Stimulated activated CD4-positive, alpha-beta T cell treated with anti-CD3 and anti-CD28 coated beads, TNF-alpha, amount 100 ng/mL, for 48 hours (primary cell): ENCODE measurements around the gene SERPINF2.
"Not testable (repeated sequence)": the region's sequence is repeated elsewhere in the genome, so short reads cannot be mapped to it uniquely, and the experiment has no call there.

Experiments
- DNase-seq, 3 donors: peaks; one replicate each; pipeline ENCODE4 v3.0.0-alpha.2; 2020; ENCODE audit warnings: low read depth in 3 of 3

The SERPINF2 gene

DNA sequence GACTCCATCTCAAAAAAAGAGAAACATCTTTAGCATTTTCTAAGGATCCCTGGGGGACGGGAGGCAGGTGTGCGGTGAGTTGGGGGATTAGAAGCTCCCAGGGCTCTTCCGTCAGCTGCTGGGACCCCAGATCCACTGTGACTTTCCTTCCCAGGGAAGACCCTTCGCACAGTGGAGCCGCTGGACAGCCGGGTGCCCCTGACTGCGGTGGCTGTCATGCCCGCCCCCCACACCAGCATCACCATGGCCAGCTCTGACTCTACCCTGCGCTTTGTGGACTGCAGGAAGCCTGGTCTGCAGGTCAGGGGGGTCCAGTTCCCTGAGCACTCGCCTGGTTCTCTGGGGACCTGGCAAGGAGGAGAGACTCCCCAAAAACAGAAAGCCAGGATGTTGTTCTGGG lies 7.3 kb upstream of the SERPINF2 start:
- DNase-seq = no peak

DNA sequence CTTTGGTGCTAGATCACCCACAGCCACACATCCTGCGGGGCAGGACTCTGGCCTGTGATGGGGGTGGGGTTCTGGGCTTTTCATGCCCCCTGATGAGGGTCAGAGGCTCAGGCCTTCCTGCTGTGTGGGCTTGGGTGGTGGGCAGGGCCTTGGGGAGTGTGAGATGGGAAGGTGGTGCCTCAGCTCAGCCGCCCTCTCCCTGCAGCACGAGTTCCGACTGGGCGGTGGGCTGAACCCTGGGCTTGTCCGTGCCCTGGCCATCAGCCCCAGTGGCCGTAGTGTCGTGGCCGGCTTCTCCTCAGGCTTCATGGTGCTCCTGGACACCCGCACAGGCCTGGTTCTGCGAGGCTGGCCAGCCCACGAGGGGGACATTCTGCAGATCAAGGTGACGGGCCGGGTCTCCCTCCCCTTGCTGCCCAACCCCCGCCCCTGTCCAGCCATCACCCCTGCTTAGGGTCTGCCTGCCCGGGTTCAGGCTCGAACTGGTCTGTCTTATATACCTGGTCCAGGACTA lies 6.8 kb upstream of the SERPINF2 start:
- no peak for DNase-seq

DNA sequence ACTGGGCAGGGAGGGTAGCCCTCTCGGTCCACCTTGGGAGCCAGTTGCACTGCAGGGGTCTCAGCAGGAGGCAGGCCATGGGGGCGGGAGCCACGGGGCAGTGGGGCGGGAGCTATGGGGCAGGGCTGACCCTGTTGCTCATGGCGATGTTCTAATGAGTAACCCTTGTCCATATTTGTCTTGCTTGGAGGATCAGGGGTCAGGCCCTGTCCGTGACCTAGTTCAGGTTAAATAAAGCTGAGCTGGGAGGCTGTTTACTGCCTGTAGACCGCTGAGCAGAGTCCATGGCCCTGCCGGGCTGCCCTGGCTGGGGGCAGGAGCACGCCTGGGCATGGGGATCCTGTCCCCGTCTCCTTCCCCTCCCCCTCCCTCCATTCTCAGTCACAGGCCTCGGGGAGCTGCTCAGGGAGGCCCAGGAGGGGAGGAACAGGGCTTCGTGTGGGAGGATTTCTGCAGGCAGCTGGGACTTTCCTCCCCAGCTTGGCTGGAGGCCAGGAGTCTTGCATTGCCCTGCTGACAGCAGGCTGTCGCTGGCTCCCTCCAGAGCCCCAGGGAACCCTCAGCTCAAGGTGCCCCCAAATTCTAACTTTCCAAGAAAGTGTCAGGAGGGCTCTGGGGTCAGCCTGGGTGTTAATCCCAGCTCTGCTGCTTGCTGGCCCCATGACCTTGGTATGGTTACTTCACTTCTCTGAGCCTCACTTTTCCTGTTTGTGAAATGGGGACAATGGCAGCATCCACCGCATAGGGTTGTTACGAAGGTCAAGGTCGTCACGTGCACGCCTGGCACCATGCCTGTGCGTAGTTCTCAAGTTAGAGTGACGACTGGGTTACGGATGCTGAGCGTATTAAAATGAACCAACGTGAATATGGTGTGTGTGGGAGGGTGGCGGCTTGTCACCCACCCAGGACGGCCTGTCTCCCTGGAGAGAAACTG lies 6.1 kb upstream of the SERPINF2 start:
- peak in 2 of 3 donors; percentile 38 to 56 for DNase-seq

DNA sequence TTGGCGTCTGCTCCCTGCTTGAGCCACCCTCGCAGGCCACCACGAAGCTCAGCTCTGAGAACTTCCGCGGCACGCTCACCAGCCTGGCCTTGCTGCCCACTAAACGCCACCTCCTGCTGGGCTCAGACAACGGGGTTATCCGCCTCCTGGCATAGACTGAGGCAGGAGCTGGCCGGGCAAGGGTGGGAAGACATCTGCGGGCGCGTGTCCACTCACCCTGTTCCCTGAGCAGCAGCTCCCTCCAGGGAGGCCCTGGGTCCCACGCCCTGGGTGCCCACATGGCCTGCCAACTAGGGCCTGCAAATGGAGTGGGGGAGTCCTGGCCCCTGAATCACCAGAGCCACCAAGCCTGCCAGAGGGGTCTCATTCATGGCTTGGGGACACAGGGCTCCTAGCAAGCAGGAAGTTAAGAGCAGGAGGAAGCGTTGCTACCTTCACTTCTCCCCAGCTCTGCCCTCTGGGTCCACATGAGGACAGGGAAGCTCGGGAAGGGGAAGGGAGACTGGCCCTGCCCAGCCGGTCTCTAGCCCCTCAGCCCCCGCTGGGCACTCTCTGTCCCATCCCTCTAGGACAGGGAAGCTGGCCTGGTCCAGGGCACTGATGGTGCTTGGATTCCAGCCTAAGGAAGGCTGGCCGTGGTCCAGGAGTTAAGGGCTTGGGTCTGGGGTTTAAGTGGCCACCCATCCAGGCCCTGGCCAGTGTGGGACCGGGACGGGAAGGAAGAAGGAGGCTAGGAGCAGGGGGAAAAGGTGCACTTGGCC lies 5.0 kb upstream of the SERPINF2 start:
- DNase-seq = no peak

DNA sequence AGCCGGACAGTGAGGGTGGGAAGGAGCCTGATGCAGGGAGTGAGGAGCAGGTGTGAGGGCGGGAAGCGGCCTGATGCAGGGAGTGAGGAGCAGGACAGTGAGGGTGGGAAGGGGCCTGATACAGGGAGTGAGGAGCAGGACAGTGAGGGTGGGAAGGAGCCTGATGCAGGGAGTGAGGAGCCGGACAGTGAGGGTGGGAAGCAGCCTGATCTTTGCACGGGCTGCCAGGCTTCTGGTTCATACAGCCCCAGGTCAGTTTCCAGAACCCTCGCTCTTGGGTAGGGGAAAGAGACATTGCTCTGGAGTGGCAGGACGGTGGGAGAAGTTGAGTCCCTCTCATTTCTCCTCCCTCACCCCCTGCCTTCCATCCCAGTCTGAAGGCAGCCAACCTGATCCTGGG lies 772 bp upstream of the SERPINF2 start:
- DNase-seq = not testable (repeated sequence)

DNA sequence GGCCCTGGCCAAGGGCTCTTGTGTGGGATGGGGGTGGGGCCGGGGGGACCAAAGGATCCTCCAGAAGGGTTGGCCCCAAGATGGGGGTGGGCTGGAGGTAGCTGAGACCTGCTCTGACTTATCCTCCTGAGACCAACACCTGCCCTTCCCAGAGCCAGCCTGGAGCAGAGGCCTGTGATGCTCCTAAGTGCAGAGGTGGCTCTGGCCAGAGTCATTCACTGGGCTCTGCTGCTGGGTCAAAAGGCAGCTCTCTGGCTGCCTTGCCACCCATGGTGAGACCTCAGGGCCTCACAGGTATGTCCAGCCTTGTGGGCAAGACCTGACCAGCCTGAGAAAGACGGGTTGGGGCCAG lies 393 bp downstream of the SERPINF2 start:
- no peak for DNase-seq

DNA sequence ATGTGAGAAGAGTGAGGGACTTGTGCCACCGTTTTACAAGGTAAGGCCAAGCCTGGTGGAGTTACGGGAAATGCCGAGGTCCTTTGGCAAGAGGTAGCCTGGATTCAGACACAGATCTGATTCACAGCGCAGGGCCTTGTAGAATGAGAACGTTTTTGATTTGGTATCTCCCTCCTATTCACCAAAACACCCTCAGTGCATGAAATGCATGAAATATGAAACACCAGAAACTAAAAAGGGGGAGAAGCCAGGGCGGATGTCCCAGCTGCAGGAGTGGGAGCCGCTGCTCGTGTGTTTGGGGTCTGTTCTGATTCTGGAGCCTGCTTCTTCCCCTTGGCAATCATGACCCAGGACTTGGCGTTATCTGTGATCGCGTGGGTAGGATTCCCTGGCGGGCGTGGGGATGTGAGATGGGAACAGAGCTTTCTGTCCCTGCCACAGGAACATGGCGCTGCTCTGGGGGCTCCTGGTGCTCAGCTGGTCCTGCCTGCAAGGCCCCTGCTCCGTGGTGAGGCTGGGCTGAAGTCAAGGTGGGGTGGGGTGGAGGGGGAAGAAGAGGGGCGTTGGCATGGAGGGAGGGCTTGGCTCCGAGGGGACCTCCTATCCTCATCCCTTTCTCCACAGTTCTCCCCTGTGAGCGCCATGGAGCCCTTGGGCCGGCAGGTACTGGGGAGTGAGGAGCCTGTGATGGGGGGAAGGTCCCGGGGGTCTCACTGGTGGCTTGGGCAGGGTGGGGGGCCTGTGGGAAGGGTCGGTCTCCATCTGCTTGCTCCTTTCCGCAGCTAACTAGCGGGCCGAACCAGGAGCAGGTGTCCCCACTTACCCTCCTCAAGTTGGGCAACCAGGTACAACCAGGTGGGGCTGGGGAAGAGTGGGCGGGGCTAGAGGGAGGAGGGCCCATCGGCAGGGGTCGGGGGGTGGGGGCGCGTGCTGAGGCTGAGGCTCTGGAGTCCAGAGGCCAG lies 2.2 kb downstream of the SERPINF2 start:
- DNase-seq = no peak

DNA sequence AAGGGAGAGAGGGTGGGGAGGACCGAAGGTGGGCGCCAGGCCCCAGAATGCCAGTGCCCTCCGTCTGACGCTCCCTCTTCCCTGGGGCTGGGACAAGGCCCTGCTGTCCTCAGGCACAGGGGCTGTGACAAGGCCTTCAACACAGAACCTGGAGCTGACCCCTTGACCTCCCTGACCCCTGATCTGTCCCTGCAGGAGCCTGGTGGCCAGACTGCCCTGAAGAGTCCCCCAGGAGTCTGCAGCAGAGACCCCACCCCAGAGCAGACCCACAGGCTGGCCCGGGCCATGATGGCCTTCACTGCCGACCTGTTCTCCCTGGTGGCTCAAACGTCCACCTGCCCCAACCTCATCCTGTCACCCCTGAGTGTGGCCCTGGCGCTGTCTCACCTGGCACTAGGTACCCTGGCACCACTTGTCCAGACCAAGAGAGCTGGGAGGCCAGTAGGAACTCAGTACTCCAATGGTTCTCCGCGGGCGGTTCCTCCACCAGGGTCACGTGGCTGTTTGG lies 2.9 kb downstream of the SERPINF2 start:
- no peak for DNase-seq

DNA sequence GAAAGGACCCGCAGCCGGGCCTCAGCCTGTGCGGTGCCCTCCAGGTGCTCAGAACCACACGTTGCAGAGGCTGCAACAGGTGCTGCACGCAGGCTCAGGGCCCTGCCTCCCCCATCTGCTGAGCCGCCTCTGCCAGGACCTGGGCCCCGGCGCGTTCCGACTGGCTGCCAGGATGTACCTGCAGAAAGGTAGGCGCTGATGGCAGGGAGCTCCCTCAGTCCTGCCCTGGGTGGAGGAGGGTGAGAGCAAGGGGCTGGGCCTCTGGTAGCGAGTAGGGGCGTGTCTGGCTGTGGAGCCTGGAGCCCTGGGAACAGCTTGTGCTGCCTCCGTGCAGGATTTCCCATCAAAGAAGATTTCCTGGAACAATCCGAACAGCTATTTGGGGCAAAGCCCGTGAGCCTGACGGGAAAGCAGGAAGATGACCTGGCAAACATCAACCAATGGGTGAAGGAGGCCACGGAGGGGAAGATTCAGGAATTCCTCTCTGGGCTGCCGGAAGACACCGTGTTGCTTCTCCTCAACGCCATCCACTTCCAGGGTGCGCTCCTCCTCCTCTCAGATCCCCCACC lies 4.4 kb downstream of the SERPINF2 start:
- DNase-seq = no peak

DNA sequence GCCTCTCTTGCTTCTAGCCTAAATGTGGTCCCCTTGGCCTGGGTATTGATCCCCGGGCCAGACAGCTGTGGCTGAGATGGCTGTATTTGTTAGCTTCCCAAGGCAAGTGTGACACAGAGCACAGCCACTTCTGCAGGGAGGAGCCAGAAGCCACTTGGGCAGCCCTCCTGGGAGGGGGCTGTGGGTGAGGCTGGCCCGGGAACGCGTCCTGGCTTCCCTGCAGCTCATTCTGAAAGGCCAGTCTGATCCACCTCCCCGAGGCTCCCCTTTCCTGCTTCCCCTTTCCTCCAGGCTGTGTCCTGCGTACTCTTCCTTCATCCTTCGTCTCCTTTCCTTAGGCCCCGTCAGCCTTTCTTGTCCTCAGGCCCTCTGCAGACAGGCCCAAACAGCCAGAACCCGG lies 8.0 kb downstream of the SERPINF2 start:
- DNase-seq = no peak

DNA sequence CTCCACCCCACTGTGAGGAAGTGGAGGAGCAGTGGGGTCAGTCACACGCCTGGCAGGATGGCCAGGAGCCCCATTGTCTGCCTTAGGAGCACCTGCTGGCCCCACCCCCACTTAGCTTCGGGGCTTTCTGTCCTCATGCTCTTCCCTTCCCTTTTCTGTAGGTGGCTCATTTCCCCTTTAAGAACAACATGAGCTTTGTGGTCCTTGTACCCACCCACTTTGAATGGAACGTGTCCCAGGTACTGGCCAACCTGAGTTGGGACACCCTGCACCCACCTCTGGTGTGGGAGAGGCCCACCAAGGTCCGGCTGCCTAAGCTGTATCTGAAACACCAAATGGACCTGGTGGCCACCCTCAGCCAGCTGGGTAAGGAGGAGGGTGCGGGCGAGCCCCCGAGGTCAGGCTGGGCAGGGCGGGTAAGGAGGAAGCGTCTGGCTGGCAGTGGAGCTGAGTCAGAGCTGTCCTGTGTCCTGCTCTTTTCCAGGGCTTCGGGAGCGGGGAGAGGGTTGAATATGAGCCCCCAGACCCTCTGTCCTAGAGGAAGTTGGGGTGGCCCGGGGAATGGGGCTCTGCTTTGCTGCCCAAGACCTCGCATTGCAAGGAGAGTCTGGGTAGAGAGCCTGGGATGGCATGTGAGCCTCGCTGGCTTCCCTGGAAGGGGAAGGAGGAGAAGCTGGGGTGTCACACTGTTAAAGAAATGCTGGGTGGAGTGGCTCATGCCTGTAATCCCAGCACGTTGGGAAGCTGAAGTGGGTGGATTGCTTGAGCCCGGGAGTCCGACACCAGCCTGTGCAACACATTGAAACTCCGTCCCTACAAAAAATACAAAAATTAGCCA lies 10.0 kb downstream of the SERPINF2 start:
- DNase-seq = no peak

DNA sequence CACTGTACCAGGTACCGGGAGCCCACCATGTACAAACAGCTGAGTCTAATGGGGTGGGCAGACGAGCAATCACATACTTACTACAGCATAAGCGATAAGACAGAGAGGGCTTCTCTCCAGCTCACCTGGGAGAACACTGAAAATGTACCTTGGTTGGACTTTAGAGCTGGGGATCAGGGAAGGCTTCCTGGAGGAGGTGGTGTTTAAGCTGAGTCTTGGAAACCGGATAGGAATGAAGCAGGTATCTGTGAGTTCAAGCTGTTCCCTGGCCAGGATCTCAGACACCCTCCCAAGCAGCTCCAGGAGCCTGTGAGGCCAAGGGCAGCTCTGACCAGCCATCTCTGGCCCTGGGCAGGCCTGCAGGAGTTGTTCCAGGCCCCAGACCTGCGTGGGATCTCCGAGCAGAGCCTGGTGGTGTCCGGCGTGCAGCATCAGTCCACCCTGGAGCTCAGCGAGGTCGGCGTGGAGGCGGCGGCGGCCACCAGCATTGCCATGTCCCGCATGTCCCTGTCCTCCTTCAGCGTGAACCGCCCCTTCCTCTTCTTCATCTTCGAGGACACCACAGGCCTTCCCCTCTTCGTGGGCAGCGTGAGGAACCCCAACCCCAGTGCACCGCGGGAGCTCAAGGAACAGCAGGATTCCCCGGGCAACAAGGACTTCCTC lies 11.2 kb downstream of the SERPINF2 start:
- no peak for DNase-seq

DNA sequence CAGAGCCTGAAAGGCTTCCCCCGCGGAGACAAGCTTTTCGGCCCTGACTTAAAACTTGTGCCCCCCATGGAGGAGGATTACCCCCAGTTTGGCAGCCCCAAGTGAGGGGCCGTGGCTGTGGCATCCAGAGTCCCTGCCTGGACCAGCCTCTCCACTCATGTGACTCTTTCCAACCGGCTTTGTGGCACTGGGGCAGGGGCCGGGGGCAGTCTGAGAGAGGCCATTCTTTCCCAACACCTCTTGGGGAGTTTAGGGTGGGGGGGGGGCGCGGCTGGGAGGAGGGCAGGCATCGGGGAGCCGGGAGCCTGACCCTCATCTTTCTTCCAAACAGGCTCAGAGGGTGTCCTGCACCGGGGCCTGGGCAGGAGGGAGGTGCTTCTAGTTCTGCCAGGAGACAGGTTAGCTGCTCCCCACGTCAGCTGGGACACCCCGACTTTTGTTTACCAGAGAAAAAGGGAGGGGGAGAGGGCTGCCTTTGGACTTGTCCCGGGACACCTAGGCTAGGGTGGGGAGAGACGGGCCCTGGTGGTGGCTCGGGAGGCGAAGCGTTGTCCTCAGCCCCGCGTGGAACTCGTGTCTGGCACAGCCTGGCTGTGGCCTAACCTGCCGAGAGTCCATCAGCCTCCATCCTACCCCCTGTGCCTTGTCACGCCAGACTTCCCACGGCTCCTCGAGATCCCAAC lies 11.9 kb downstream of the SERPINF2 start:
- DNase-seq = no peak

DNA sequence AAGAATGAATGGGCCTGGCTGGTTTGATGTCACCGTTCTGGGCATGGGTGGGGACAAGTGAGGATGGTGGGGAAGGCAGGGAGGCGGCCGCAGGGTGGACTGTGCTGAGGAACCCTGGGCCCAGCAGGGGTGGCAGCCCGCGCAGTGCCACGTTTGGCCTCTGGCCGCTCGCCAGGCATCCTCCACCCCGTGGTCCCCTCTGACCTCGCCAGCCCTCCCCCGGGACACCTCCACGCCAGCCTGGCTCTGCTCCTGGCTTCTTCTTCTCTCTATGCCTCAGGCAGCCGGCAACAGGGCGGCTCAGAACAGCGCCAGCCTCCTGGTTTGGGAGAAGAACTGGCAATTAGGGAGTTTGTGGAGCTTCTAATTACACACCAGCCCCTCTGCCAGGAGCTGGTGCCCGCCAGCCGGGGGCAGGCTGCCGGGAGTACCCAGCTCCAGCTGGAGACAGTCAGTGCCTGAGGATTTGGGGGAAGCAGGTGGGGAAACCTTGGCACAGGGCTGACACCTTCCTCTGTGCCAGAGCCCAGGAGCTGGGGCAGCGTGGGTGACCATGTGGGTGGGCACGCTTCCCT lies 12.7 kb downstream of the SERPINF2 start:
- no peak for DNase-seq

DNA sequence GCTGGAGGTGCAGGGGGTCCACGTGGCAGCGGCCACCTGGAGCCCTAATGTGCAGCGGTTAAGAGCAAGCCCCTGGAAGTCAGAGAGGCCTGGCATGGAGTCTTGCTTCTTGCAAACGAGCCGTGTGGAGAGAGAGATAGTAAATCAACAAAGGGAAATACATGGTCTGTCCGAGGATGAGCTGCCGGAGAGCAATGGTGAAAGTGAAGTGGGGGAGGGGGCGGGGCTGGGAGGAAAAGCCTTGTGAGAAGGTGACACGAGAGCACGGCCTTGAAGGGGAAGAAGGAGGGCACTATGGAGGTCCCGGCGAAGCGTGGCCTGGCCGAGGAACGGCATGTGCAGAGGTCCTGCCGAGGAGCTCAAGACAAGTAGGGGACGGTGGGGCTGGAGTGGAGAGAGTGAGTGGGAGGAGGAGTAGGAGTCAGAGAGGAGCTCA lies 13.2 kb downstream of the SERPINF2 start:
- no peak for DNase-seq

DNA sequence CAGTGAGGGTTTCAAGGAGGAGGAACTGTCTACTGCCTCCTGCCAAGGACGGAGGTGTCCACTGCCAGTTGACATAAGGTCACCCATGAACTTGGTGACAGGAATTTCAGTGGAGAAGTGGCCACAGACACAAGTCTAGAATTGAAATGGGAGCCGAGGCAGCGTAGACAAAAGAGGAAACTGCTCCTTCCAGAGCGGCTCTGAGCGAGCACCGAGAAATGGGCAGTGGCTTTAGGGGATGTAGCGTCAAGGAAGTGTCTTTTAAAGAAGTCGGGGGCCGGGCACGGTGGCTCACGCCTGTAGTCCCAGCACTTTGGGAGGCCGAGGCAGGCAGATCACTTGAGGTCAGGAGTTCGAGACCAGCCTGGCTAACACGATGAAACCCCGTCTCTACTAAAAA lies 16.1 kb downstream of the SERPINF2 start:
- DNase-seq = no peak

DNA sequence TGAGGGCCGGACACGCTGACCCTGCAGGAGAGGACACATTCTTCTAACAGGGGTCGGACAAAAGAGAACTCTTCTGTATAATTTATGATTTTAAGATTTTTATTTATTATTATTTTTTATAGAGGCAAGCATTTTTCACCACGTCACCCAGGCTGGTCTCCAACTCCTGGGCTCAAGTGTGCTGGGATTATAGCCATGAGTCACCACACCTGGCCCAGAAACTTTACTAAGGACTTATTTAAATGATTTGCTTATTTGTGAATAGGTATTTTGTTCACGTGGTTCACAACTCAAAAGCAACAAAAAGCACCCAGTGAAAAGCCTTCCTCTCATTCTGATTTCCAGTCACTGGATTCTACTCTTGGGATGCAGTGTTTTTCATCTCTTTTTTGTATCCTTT lies 16.9 kb downstream of the SERPINF2 start:
- no peak for DNase-seq

DNA sequence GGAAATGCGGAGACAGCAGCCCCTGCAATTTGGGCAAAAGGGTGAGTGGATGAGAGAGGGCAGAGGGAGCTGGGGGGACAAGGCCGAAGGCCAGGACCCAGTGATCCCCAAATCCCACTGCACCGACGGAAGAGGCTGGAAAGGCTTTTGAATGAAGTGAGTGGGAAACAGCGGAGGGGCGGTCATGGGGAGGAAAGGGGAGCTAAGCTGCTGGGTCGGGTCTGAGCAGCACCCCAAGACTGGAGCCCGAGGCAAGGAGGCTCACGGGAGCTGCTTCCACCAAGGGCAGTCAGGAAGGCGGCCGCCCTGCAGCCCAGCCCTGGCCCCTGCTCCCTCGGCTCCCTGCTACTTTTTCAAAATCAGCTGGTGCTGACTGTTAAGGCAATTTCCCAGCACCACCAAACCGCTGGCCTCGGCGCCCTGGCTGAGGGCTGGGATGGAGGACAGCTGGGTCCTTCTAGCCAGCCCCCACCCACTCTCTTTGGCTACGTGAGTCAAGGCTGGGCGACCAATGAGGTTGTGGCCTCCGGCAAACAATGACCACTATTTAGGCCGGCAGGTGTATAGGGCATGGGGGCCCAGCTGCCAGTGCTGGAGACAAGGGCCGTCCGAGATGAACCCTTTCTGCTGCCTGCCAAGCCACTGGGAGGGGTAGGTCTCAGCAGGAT lies 19.7 kb downstream of the SERPINF2 start:
- no peak for DNase-seq
